HepG2 (cell line): Measurements from ENCODE around the gene COMMD3. TPM values are rescaled to one million over a fixed set of nuclear protein-coding genes. Genes with fewer than 3 reads are reported as not detected.

ENCODE experiments used
- ATAC-seq: fragments of 200-7000 bp; cut with Tn5 transposase; 3 replicates; pipeline ENCODE4 v1.9.1; 2020; ENCODE audit warnings: mild to moderate bottlenecking, moderate library complexity
- Bru-seq: library from RNA; stranded (reverse); fragments of 400-500 nt; gene quantifications from one replicate; lab custom pipeline; 2021; lab: Mats Ljungman, UMichigan
- BruChase-seq, 2 experiments: library from RNA; stranded (reverse); fragments of 400-500 nt; gene quantifications; one replicate each; lab custom pipeline; 2021; lab: Mats Ljungman, UMichigan
- BruUV-seq: library from RNA; stranded (reverse); fragments of 400-500 nt; replicated peaks from 2 replicates; lab custom pipeline; 2021; lab: Mats Ljungman, UMichigan
- CTCF ChIA-PET: fragments of 300-600 bp; formaldehyde crosslinking; extraction: SDS; loops from one replicate; lab custom pipeline; 2021; ENCODE audit warnings: low total read pairs, inconsistent platforms, low intra/inter-chr PET ratio; lab: Yijun Ruan, JAX
- POLR2A ChIA-PET: fragments of 350-600 bp; sonication (Branson Sonifier 250); formaldehyde crosslinking; loops from one replicate; lab custom pipeline; 2020; ENCODE audit warnings: antibody characterized with exemption, inconsistent platforms; lab: Yijun Ruan, JAX
- DNase-seq: peaks from one replicate; pipeline ENCODE4 v3.0.0-alpha.2; 2015; ENCODE audit warnings: low spot score
- FAIRE-seq: peaks from 3 replicates; lab custom pipeline; 2011; peaks lifted over from hg19 to GRCh38; lab: Jason Lieb, UNC
- H2AFZ ChIP-seq: one replicate; pipeline ENCODE4 v1.6.1; 2011; ENCODE audit warnings: low read length, inconsistent platforms
- H3K27ac ChIP-seq: fragments of 300-600 bp; 3 replicates; pipeline ENCODE4 v1.8.0; 2011; ENCODE audit warnings: mixed run types, mild to moderate bottlenecking, mixed read lengths, low read length, inconsistent platforms; ENCODE audit not compliant: insufficient read depth; ENCODE audit errors: extremely low read length
- H3K27me3 ChIP-seq, 2 experiments: fragments of 200-600 bp in 1 of 2; 2 replicates in 1 of 2; 3 replicates in 1 of 2; pipeline versions ENCODE4 v1.6.0 to v1.8.0; 2011; ENCODE audit warnings: low read length in 2 of 2, mild to moderate bottlenecking in 2 of 2, moderate library complexity in 2 of 2, inconsistent platforms in 1 of 2; ENCODE audit not compliant: insufficient read depth in 2 of 2, control insufficient read depth in 1 of 2
- H3K36me3 ChIP-seq, 2 experiments: fragments of 200-600 bp in 1 of 2; replicated peaks in 1 of 2; 2 replicates in 1 of 2; 3 replicates in 1 of 2; pipeline versions ENCODE4 v1.5.1 to v1.8.0; 2011; ENCODE audit warnings: low read length in 2 of 2, inconsistent platforms in 1 of 2; ENCODE audit not compliant: insufficient read depth in 2 of 2, control insufficient read depth in 1 of 2
- H3K4me1 ChIP-seq: 2 replicates; pipeline ENCODE4 v1.5.1; 2012; ENCODE audit warnings: low read length, inconsistent platforms; ENCODE audit not compliant: insufficient read depth
- H3K4me2 ChIP-seq: 2 replicates; pipeline ENCODE4 v1.6.0; 2011; ENCODE audit warnings: low read depth, low read length, inconsistent platforms
- H3K4me3 ChIP-seq, 3 experiments: fragments of 200-600 bp in 1 of 3; sonication (generic), shearing (Covaris generic) in 1 of 3; replicated peaks in 1 of 3; 2 replicates each; pipeline ENCODE4 v1.5.1; 2011 to 2016; ENCODE audit warnings: low read length in 3 of 3, inconsistent platforms in 2 of 3, low read depth in 2 of 3, mild to moderate bottlenecking in 2 of 3, control low read depth in 1 of 3, mixed read lengths in 1 of 3; ENCODE audit not compliant: insufficient read depth in 1 of 3
- H3K79me2 ChIP-seq: one replicate; pipeline ENCODE4 v1.6.1; 2011; ENCODE audit warnings: low read length, inconsistent platforms; ENCODE audit not compliant: insufficient read depth
- H3K9ac ChIP-seq: 2 replicates; pipeline ENCODE4 v1.6.0; 2011; ENCODE audit warnings: mild to moderate bottlenecking, low read depth, low read length, inconsistent platforms; ENCODE audit not compliant: insufficient read depth
- H3K9me3 ChIP-seq: 2 replicates; pipeline ENCODE4 v1.5.1; 2012; ENCODE audit warnings: mild to moderate bottlenecking, low read length
- H4K20me1 ChIP-seq: 2 replicates; pipeline ENCODE4 v1.6.0; 2011; ENCODE audit warnings: inconsistent platforms, mild to moderate bottlenecking, low read length, moderate library complexity; ENCODE audit not compliant: insufficient read depth
- PAX8 ChIP-seq: sonication (generic); formaldehyde crosslinking; IDR thresholded peaks from 2 replicates; pipeline ENCODE4 v1.8.0; 2022; ENCODE audit warnings: mild to moderate bottlenecking, missing genetic modification reagents, borderline replicate concordance
- RAD51 ChIP-seq: fragments of 450-650 bp; IDR thresholded peaks from 2 replicates; pipeline ENCODE4 v1.6.1; 2016; ENCODE audit warnings: borderline replicate concordance
- RARG ChIP-seq: sonication (generic); formaldehyde crosslinking; IDR thresholded peaks from 2 replicates; pipeline ENCODE4 v1.4.0; 2020; ENCODE audit warnings: low read depth, mild to moderate bottlenecking, missing genetic modification reagents
- SOX6 ChIP-seq, 2 experiments: fragments of 450-650 bp in 1 of 2; sonication (generic) in 1 of 2; formaldehyde crosslinking in 1 of 2; IDR thresholded peaks; 2 replicates each; pipeline versions ENCODE4 v1.4.0 to v1.6.1; 2017 to 2020; ENCODE audit warnings: antibody characterized with exemption in 1 of 2, mild to moderate bottlenecking in 1 of 2, missing genetic modification reagents in 1 of 2
- THYN1 ChIP-seq: sonication (generic); formaldehyde crosslinking; IDR thresholded peaks from 2 replicates; pipeline ENCODE4 v1.8.1; 2023; ENCODE audit warnings: low read depth, mild to moderate bottlenecking, moderate library complexity, missing genetic modification reagents, borderline replicate concordance
- ZKSCAN5 ChIP-seq: sonication (generic); formaldehyde crosslinking; IDR thresholded peaks from 2 replicates; pipeline ENCODE4 v1.5.1; 2020; ENCODE audit warnings: mild to moderate bottlenecking, missing genetic modification reagents
- ZMYM3 ChIP-seq: sonication (generic); formaldehyde crosslinking; IDR thresholded peaks from 2 replicates; pipeline ENCODE4 v1.5.1; 2020; ENCODE audit warnings: mild to moderate bottlenecking, missing genetic modification reagents
- WGBS: methylation state at CpG from one replicate; pipeline ENCODE4 v1.1.6; 2017; ENCODE audit warnings: low lambda C conversion rate; 5-methylcytosine and 5-hydroxymethylcytosine counted together
- in situ Hi-C: cut with HindIII; loops from 2 replicates; pipeline ENCODE4 v1.10.0; 2017; ENCODE audit warnings: low pct_unique_long_range_greater_than_20kb; ENCODE audit not compliant: extremely low pct_ligation_motif_present
- intact Hi-C: fragments of 100-400 bp; cut with micrococcal nuclease; formaldehyde crosslinking; loops from one replicate; pipeline ENCODE4 v1.10.0; 2022; ENCODE audit not compliant: unreplicated experiment
- long read RNA-seq, 2 experiments: library from RNA in 1 of 2; library from polyadenylated mRNA in 1 of 2; stranded (forward) in 1 of 2; unstranded in 1 of 2; transcript quantifications; one replicate each; pipeline ENCODE4 v2.0.0, GENCODE V29; 2019 to 2022
- polyA minus RNA-seq, 3 experiments: library from RNA; depleted of rRNA, polyadenylated mRNA; stranded (reverse); fragments of >200 nt; gene quantifications; 2 replicates each; pipeline ENCODE4 v1.2.3, GENCODE V29; 2011; ENCODE audit warnings: low replicate concordance in 1 of 3
- polyA plus RNA-seq, 8 experiments: library from polyadenylated mRNA; depleted of rRNA in 3 of 8; stranded (reverse) in 7 of 8; unstranded in 1 of 8; fragments of >200 nt; fragmentation: Illumina TruSeq in 4 of 8; extraction: Trizol in 4 of 8; gene quantifications; 2 replicates each; pipeline versions ENCODE4 v1.2.1 to v1.2.3, GENCODE V29; 2011 to 2016; ENCODE audit warnings: low read depth in 4 of 8, missing spikeins in 1 of 8, mixed read lengths in 1 of 8; ENCODE audit not compliant: insufficient read depth in 1 of 8
- total RNA-seq, 5 experiments: library from RNA; depleted of rRNA; stranded (reverse); fragments of >200 nt; fragmentation: Illumina TruSeq; extraction: Trizol; gene quantifications; 2 replicates each; pipeline ENCODE4 v1.2.3, GENCODE V29; 2016; ENCODE audit warnings: low read depth in 1 of 5
- TF ChIP-seq, protein P1 (sequence below): sonication (generic); formaldehyde crosslinking; IDR thresholded peaks from 2 replicates; pipeline ENCODE4 v1.5.1; 2020; ENCODE audit warnings: missing genetic modification reagents, mild to moderate bottlenecking, borderline replicate concordance
- TF ChIP-seq, protein P2 (sequence below): sonication (generic); formaldehyde crosslinking; IDR thresholded peaks from 2 replicates; pipeline ENCODE4 v1.4.0; 2020; ENCODE audit warnings: low read depth, mild to moderate bottlenecking, missing genetic modification reagents

COMMD3 gene
- total RNA-seq (2016; rRNA removed; fragmentation: Illumina TruSeq; extraction: Trizol) (54.4 and 56.8 TPM in 2 replicates), polyA plus RNA-seq (2011; rRNA removed) (32.5 and 38.7 TPM in 2 replicates), polyA minus RNA-seq (2011; rRNA and poly(A)+ RNA removed; ENCODE audit: low replicate concordance) (3.1 and 6.1 TPM in 2 replicates), Bru-seq, nascent RNA (percentile 76 among the genes with signal in this experiment), BruChase-seq, experiment 1, labeled RNA remaining after a 6-hour chase (percentile 91 among the genes with signal in this experiment), BruChase-seq, experiment 2, labeled RNA remaining after a 2-hour chase (percentile 80 among the genes with signal in this experiment)
- 15.2 and 17.8 TPM in 2 replicates for total RNA-seq (2016; cell fraction: cytosol; rRNA removed; fragmentation: Illumina TruSeq; extraction: Trizol; ENCODE audit: low read depth)
- total RNA-seq (2016; cell fraction: insoluble cytoplasmic fraction; rRNA removed; fragmentation: Illumina TruSeq; extraction: Trizol), result 55.9 and 59.6 TPM in 2 replicates
- total RNA-seq (2016; cell fraction: membrane; rRNA removed; fragmentation: Illumina TruSeq; extraction: Trizol), result 24.8 and 25.2 TPM in 2 replicates
- 58.2 and 59.9 TPM in 2 replicates for total RNA-seq (2016; cell fraction: nucleus; rRNA removed; fragmentation: Illumina TruSeq; extraction: Trizol)
- polyA plus RNA-seq (2011; cell fraction: cytosol; rRNA removed), result 13.0 and 16.4 TPM in 2 replicates
- 32.4 and 40.5 TPM in 2 replicates for polyA plus RNA-seq (2011; cell fraction: nucleus; rRNA removed)
- 26.8 and 37.6 TPM in 2 replicates for polyA plus RNA-seq (2012)
- 16.4 and 19.0 TPM in 2 replicates for polyA plus RNA-seq (2016; cell fraction: cytosol; fragmentation: Illumina TruSeq; extraction: Trizol; ENCODE audit: low read depth)
- polyA plus RNA-seq (2016; cell fraction: insoluble cytoplasmic fraction; fragmentation: Illumina TruSeq; extraction: Trizol; ENCODE audit: low read depth), result 54.7 and 56.3 TPM in 2 replicates
- polyA plus RNA-seq (2016; cell fraction: membrane; fragmentation: Illumina TruSeq; extraction: Trizol; ENCODE audit: low read depth), result 20.1 and 20.4 TPM in 2 replicates
- polyA plus RNA-seq (2016; cell fraction: nucleus; fragmentation: Illumina TruSeq; extraction: Trizol; ENCODE audit: insufficient read depth, low read depth), result 76.7 and 77.8 TPM in 2 replicates
- 3.3 and 8.5 TPM in 2 replicates for polyA minus RNA-seq (2011; cell fraction: cytosol; rRNA and poly(A)+ RNA removed)
- polyA minus RNA-seq (2011; cell fraction: nucleus; rRNA and poly(A)+ RNA removed), result 35.2 and 36.6 TPM in 2 replicates
- long read RNA-seq, experiment 1, transcript COMMD3-201 (8 exons, 1,342 nt), result major isoform, 66 of 70 reads
- long read RNA-seq, experiment 1, partial matches to known transcripts, result 1 of 70 reads
- long read RNA-seq, experiment 1, other reads (novel, unspliced or antisense), result 2 of 70 reads
- long read RNA-seq, experiment 2, transcript COMMD3-201 (8 exons, 1,342 nt), result major isoform, 31 of 39 reads
- long read RNA-seq, experiment 2, partial matches to known transcripts, result 3 of 39 reads
- long read RNA-seq, experiment 2, other reads (novel, unspliced or antisense), result 5 of 39 reads

DNA sequence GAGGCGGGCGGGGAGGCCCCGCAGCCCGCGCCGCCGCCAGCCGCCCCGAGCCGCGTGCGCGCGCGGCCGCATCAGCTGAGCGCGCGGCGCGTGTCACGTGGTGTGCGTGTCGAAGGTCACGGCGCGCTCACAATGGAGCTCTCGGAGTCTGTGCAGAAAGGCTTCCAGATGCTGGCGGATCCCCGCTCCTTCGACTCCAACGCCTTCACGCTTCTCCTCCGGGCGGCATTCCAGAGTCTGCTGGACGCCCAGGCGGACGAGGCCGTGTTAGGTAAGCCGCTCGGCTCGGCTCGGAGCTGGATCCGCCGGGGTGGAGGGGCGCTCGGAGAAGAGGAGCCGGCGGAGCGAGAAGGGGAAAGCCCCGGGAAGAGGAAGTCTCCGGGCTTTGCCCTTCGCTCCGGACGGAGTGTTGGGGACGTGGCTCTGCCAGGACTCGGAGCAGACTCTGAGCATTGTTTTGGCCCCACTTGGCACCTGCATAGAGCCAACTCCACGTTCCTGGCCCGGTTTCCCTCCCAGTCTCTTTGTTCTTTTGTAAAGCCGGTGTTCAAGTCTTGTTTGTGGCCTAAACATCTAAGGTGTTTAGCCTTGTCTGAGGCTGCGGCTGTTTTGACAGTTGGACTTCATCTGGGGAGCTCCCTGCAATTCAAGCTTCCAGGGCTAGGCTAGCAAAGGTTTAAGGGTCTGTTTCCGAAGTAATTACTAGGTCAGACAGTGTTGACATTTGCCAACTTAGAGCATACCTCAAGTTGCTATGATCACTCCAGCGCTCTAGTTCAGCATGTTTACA lies at the start of gene COMMD3:
Gene COMMD3, plus strand, starts transcription at position 103 of the 790 bp plus-strand sequence. Its CDS starts 30 bp downstream, at position 133.
- peak; percentile 58 for DNase-seq
- no TSS peak for BruUV-seq
- Histone ChIP-seq H3K36me3 (no peaks in the 10 kb centered on the region), H3K27ac (peak within 1 kb of the TSS; percentile 92), H3K4me3 (peak within 1 kb of the TSS; percentile 75 to 82 (median 78)), H3K9ac (peak within 1 kb of the TSS; percentile 81), H3K4me1 (peaks cover 35% of the 10 kb centered on the region), H3K79me2 (peaks cover 10% of the 10 kb centered on the region), H3K27me3 (peaks cover 0 to 16% of the 10 kb centered on the region in 2 experiments; a peak in 2 of 5 replicates), H3K9me3 (no peaks in the 10 kb centered on the region), H3K4me2 (peak within 1 kb of the TSS; percentile 80), H4K20me1 (no peaks in the 10 kb centered on the region), H2AFZ (peak within 1 kb of the TSS; percentile 51)
- WGBS, result 0% methylated on average over 26 of the region's 63 CpGs
- POLR2A ChIA-PET, result interaction anchor here (0.7 to 2.9 kb wide), 9 partner anchors 9 to 791 kb away, joined by 3 to 32 read pairs (median 7); partner anchors contain the start of genes DNAJC1 and SKIDA1
- in situ Hi-C loops (loop anchor here (10.0 to 25.0 kb wide), 3 partner anchors 312 to 804 kb away; partner anchors contain the start of genes DNAJC1 and PIP4K2A), intact Hi-C loops (loop anchor here (1.0 to 5.0 kb wide), 3 partner anchors 87 to 314 kb away; partner anchors contain the start of gene DNAJC1)
- no peak for FAIRE-seq
- CTCF ChIA-PET, result no interaction called here
- ATAC-seq, result peak; percentile 85
- TF ChIP-seq ZMYM3 (no peak), ZKSCAN5 (no peak), THYN1 (CRISPR knock-in tag) (no peak), RAD51 (peak; percentile 85), PAX8 (CRISPR knock-in tag) (no peak), SOX6 (IDR thresholded peaks at IDR 0.05) (no peak), SOX6 (CRISPR knock-in tag; IDR thresholded peaks at IDR 0.05) (peak; percentile 48), RARG (CRISPR knock-in tag) (no peak)
- TF ChIP-seq, protein P1, sequence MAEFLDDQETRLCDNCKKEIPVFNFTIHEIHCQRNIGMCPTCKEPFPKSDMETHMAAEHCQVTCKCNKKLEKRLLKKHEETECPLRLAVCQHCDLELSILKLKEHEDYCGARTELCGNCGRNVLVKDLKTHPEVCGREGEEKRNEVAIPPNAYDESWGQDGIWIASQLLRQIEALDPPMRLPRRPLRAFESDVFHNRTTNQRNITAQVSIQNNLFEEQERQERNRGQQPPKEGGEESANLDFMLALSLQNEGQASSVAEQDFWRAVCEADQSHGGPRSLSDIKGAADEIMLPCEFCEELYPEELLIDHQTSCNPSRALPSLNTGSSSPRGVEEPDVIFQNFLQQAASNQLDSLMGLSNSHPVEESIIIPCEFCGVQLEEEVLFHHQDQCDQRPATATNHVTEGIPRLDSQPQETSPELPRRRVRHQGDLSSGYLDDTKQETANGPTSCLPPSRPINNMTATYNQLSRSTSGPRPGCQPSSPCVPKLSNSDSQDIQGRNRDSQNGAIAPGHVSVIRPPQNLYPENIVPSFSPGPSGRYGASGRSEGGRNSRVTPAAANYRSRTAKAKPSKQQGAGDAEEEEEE (CRISPR knock-in tag), result no peak; the same call in 1 of the 2 replicates
- TF ChIP-seq, protein P2, sequence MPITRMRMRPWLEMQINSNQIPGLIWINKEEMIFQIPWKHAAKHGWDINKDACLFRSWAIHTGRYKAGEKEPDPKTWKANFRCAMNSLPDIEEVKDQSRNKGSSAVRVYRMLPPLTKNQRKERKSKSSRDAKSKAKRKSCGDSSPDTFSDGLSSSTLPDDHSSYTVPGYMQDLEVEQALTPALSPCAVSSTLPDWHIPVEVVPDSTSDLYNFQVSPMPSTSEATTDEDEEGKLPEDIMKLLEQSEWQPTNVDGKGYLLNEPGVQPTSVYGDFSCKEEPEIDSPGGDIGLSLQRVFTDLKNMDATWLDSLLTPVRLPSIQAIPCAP (CRISPR knock-in tag), result no peak
